ENCODE data around the gene AFAP1L2. TPM values are rescaled to one million over a fixed set of nuclear protein-coding genes. Genes with fewer than 3 reads are reported as not detected.

The AFAP1L2 gene
- total and polyA plus RNA-seq, 8 donors: 2.6 to 25.0 (median 10.0) TPM

GRCh38 chr10:114279901-114280644 is 124.2 kb downstream of the AFAP1L2 start:
- Histone ChIP-seq H3K9me3 (no peaks in the 10 kb centered on the region), H3K27ac (peak overlapping the region; percentile 10 to 40 (median 28)), H3K36me3 (no peaks in the 10 kb centered on the region), H3K27me3 (peaks cover 0 to 12% (median 0%) of the 10 kb centered on the region in 3 donors), H3K4me1 (peaks cover 7 to 13% (median 9%) of the 10 kb centered on the region in 4 donors), H3K4me3 (no peak overlapping the region)
- 43 to 65% (median 54%) methylated on average over 8 of the region's 8 CpGs for WGBS, 5 donors
- DNase-seq: peak; percentile 31 to 83
- intact Hi-C loops (cut with DNase I; ENCODE audit: low total_unique reads): no loop called here
- TF ChIP-seq CTCF (IDR thresholded peaks at IDR 0.05): peak in 1 of 7 experiments; percentile 14
- peak in 2 of 3 donors; percentile 30 for TF ChIP-seq POLR2AphosphoS5 (IDR thresholded peaks at IDR 0.05)
- TF ChIP-seq EP300 (IDR thresholded peaks at IDR 0.05): no peak
- TF ChIP-seq POLR2A (IDR thresholded peaks at IDR 0.05): no peak

GRCh38 chr10:114279289-114279688 is 125.0 kb downstream of the AFAP1L2 start:
- DNase-seq: no peak
- no peak for TF ChIP-seq EP300 (IDR thresholded peaks at IDR 0.05)
- no peak for TF ChIP-seq POLR2AphosphoS5 (IDR thresholded peaks at IDR 0.05)
- no peak for TF ChIP-seq CTCF (IDR thresholded peaks at IDR 0.05)
- no peak for TF ChIP-seq POLR2A (IDR thresholded peaks at IDR 0.05)
- no peak overlapping the region for H3K4me3 ChIP-seq
- H3K27me3 ChIP-seq: peaks cover 0 to 12% (median 0%) of the 10 kb centered on the region in 3 donors
- peaks cover 7 to 13% (median 9%) of the 10 kb centered on the region in 4 donors for H3K4me1 ChIP-seq
- no peaks in the 10 kb centered on the region for H3K9me3 ChIP-seq
- 83 to 92% (median 86%) methylated on average over 4 of the region's 4 CpGs for WGBS, 5 donors
- no peaks in the 10 kb centered on the region for H3K36me3 ChIP-seq
- intact Hi-C loops (cut with DNase I; ENCODE audit: low total_unique reads): no loop called here
- peak overlapping the region in 4 of 5 donors; percentile 10 to 40 (median 30) for H3K27ac ChIP-seq

- no peak for TF ChIP-seq POLR2AphosphoS5 (IDR thresholded peaks at IDR 0.05)
- TF ChIP-seq EP300 (IDR thresholded peaks at IDR 0.05): no peak
- TF ChIP-seq POLR2A (IDR thresholded peaks at IDR 0.05): no peak
- no peak for TF ChIP-seq CTCF (IDR thresholded peaks at IDR 0.05)
- 81 to 89% (median 83%) methylated on average over 4 of the region's 4 CpGs for WGBS, 5 donors
Observed at GRCh38 chr10:114278884-114279191, 125.5 kb downstream of the AFAP1L2 start.

GRCh38 chr10:114278140-114278883 is 126.0 kb downstream of the AFAP1L2 start:
- 85 to 97% (median 87%) methylated on average over 7 to 22 of the region's 22 CpGs for WGBS, 5 donors
- intact Hi-C loops (cut with DNase I; ENCODE audit: low total_unique reads): no loop called here
- peaks cover 0 to 12% (median 0%) of the 10 kb centered on the region in 3 donors for H3K27me3 ChIP-seq
- H3K9me3 ChIP-seq: no peaks in the 10 kb centered on the region
- H3K4me3 ChIP-seq: no peak overlapping the region
- no peak for TF ChIP-seq CTCF (IDR thresholded peaks at IDR 0.05)
- TF ChIP-seq EP300 (IDR thresholded peaks at IDR 0.05): no peak
- TF ChIP-seq POLR2AphosphoS5 (IDR thresholded peaks at IDR 0.05): no peak
- no peak for TF ChIP-seq POLR2A (IDR thresholded peaks at IDR 0.05)
- H3K4me1 ChIP-seq: peaks cover 7 to 13% (median 9%) of the 10 kb centered on the region in 4 donors
- no peak overlapping the region for H3K27ac ChIP-seq
- peak in 1 of 2 donors; percentile 21 for DNase-seq
- H3K36me3 ChIP-seq: no peaks in the 10 kb centered on the region

More at GRCh38 chr10:114278884-114279191, 125.5 kb downstream of the AFAP1L2 start:
- Histone ChIP-seq H3K9me3 (no peaks in the 10 kb centered on the region), H3K4me3 (no peak overlapping the region), H3K27ac (no peak overlapping the region), H3K36me3 (no peaks in the 10 kb centered on the region), H3K4me1 (peaks cover 7 to 13% (median 9%) of the 10 kb centered on the region in 4 donors), H3K27me3 (peaks cover 0 to 12% (median 0%) of the 10 kb centered on the region in 3 donors)
- no peak for DNase-seq
- intact Hi-C loops (cut with DNase I; ENCODE audit: low total_unique reads): no loop called here

All from stomach (tissue), 9 donors.